Stimulated activated memory B cell treated with anti-CD40 and anti-IgM and Interleukin-4, amounts not matched to agents 10 μg/mL and 1 μg/mL and 100 μg/mL, for 72 hours (primary cell): ENCODE data around the gene E2F6.
A peak's percentile ranks its signal among the peaks of the same experiment; 100 is the strongest.

Experiments
- ATAC-seq: fragments of 150-1000 bp; cut with Tn5 transposase; 2 replicates; pipeline ENCODE4 v1.10.0; 2021
- H3K27ac Mint-ChIP-seq: one replicate; pipeline ENCODE4 v1.8.0; 2022; ENCODE audit warnings: mild to moderate bottlenecking, mixed read lengths
- H3K27me3 Mint-ChIP-seq: one replicate; pipeline ENCODE4 v1.8.0; 2022; ENCODE audit warnings: mixed read lengths
- H3K36me3 Mint-ChIP-seq: one replicate; pipeline ENCODE4 v1.8.0; 2022; ENCODE audit warnings: mixed read lengths
- H3K4me1 Mint-ChIP-seq: one replicate; pipeline ENCODE4 v1.8.0; 2022; ENCODE audit warnings: mixed read lengths
- H3K4me3 Mint-ChIP-seq: one replicate; pipeline ENCODE4 v1.8.0; 2022; ENCODE audit warnings: mild to moderate bottlenecking, moderate library complexity, mixed read lengths
- H3K9me3 Mint-ChIP-seq: one replicate; pipeline ENCODE4 v1.8.0; 2022; ENCODE audit warnings: mixed read lengths

Gene E2F6, protein sequence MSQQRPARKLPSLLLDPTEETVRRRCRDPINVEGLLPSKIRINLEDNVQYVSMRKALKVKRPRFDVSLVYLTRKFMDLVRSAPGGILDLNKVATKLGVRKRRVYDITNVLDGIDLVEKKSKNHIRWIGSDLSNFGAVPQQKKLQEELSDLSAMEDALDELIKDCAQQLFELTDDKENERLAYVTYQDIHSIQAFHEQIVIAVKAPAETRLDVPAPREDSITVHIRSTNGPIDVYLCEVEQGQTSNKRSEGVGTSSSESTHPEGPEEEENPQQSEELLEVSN

DNA sequence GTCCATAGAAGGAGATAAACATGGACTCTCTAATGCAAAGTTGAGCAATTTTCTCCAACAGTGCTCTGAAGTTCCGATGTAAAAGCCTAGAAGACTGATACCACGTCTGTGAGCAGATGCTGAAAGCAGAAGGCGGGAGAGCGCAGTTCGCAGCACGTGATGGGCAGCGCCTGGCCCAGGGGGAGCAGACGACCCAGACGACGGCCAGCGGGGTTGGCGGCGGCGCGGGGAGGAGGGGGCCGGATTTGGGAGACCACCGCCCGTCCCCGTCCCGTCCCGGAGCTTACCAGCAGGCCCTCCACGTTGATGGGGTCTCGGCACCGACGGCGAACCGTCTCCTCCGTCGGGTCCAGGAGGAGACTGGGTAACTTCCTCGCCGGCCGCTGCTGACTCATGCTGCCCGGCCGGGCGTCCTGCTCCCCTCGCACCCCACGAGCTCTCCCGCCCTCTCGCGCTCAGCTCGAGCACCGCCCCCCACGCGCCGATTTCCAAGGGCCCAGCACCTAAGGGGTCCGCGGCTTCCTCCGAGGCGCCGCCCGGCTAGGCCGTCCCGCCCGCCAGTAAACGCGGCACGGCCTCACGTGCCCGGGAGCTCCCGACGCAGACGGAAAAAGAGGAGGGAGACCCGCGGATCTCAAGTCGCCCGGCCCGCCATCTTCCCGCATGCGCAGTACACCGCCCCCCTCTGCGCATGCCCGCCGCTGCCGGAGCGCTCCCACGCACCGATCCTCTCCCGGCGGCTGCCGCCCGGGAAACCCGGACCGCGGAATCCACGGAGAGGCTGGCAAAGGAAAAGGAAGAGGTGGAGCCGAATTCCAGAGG is at the start of gene E2F6:
TSS of gene E2F6 (minus strand) at position 677 of the 822 bp plus-strand sequence. CDS start at position 395, 282 bp downstream.
- peaks cover 35% of the 10 kb centered on the region for H3K4me1 Mint-ChIP-seq
- no peaks in the 10 kb centered on the region for H3K9me3 Mint-ChIP-seq
- H3K4me3 Mint-ChIP-seq = peak within 1 kb of the TSS; percentile 98
- ATAC-seq = peak; percentile 83
- H3K36me3 Mint-ChIP-seq = no peaks in the 10 kb centered on the region
- no peaks in the 10 kb centered on the region for H3K27me3 Mint-ChIP-seq
- H3K27ac Mint-ChIP-seq = peak within 1 kb of the TSS; percentile 91

DNA sequence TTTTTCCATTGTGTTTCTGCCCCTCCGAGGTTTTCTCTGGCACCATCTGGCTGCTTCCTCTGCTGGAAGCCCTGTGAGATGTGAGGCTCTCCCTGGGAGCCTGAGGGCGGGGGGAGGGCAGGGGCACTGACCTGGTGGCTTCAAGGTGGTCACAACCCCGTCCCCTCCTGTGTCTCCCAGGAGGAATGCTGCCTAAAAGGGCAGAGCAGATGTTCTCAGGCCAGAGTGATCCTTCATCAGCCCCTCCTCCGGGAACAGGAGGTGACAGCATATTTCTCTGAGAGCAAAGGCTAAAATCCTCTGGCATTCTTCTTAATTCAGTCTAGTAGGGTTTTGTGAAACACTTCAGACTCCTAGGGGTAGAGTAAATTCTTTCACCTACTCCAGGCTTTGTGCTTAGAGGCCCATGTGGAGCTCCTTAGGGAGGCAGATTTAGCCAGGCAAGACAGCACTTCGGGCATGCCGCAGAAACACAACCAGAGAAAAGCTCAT is 49.6 kb upstream of the E2F6 start:
- Mint-ChIP-seq H3K36me3 (no peaks in the 10 kb centered on the region), H3K27me3 (peaks cover 37% of the 10 kb centered on the region), H3K4me3 (no peak overlapping the region), H3K27ac (no peak overlapping the region), H3K9me3 (peaks cover 6% of the 10 kb centered on the region), H3K4me1 (no peaks in the 10 kb centered on the region)
- ATAC-seq = no peak

DNA sequence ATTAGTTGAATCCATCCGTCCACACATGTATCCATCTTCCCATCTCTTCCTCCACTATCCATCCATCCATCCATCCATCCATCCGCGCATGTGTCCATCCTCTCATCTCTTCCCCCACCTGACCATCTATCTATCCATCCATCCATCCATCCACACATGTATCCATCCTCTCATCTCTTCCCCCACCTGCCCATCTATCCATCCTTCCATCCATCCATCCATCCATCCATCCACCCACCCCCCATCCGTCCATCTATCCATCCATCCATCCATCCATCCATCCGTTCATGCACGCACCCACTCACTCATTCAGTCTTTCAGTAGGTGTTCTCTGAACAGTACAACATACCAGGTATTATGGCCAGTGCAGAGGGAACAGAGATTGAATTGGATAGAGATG is 48.9 kb upstream of the E2F6 start:
- no peaks in the 10 kb centered on the region for H3K36me3 Mint-ChIP-seq
- ATAC-seq = no peak
- peaks cover 37% of the 10 kb centered on the region for H3K27me3 Mint-ChIP-seq
- H3K9me3 Mint-ChIP-seq = peaks cover 3% of the 10 kb centered on the region
- H3K27ac Mint-ChIP-seq = no peak overlapping the region
- no peaks in the 10 kb centered on the region for H3K4me1 Mint-ChIP-seq
- no peak overlapping the region for H3K4me3 Mint-ChIP-seq

DNA sequence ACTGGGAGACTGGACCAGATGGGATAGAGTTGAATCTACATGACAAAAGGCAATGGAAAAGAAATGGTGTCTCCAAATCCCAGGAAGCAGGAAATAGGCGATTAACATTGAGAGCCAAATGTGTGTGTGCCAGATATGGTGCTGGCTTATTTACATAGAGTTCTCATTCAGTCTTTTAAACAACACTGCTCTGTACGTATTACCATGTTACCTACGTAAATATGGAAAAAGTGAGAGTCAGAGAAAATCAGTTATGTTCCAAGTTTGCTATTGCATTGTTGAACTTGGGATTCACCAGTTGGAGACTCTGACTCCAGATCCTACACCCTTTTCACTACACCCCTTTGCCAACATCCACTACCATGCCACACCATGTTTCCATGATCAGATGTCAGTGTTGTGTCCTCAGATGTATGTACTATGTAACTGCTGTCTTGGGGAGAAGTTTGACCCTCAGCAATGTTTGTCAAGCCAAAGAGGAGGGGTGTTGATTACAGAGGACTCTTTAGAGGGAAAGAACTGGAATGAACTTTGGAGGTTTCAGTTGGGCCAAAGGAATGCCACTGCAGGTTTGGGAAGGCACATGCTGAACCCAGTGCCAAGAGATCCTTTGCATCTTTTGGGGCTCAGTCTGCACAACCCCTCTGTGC is 48.2 kb upstream of the E2F6 start:
- H3K27ac Mint-ChIP-seq = no peak overlapping the region
- no peak for ATAC-seq
- peaks cover 3% of the 10 kb centered on the region for H3K9me3 Mint-ChIP-seq
- H3K4me1 Mint-ChIP-seq = no peaks in the 10 kb centered on the region
- H3K4me3 Mint-ChIP-seq = no peak overlapping the region
- H3K36me3 Mint-ChIP-seq = no peaks in the 10 kb centered on the region
- peaks cover 37% of the 10 kb centered on the region for H3K27me3 Mint-ChIP-seq

DNA sequence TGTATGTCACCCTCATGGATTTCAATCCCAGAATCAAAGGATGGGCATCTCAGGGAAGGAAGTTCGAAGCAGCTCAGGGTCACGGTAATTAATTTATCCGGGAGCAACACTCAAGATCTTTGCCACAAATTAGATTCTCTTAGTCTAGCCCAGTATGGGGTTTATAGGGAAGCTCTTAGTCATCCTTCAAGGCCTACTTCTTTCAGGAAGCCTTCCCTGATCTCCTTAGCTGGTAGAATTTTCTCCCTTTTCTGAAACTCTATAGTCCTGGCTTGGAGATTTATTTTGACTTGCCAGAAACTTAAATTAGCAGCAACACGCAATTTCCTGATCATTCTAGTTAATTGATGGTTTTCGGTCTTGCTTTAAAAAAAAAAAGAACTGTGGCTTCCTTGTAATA is 47.4 kb upstream of the E2F6 start:
- H3K9me3 Mint-ChIP-seq = peaks cover 3% of the 10 kb centered on the region

DNA sequence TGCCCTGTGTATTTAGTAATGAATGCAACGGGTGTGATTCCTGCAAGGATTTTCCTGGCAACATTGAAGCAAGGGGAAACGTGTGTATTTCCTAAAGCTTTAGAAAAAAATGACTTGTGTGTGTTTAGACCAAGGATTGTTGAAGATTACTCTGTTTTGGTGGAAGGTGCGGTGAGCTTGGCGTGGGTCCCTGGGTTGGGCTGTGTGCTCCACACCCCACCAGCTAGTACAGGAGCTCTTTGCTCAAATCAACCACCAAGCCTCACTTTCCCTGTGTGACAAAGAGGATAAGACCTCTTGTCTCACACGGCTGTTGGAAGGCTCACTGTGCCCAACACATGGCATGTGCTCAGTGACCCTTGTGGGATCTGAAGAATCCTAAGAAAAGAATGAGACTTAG is 46.5 kb upstream of the E2F6 start:
- H3K27ac Mint-ChIP-seq = no peak overlapping the region
- peaks cover 3% of the 10 kb centered on the region for H3K9me3 Mint-ChIP-seq
- H3K4me3 Mint-ChIP-seq = no peak overlapping the region
- H3K27me3 Mint-ChIP-seq = peaks cover 42% of the 10 kb centered on the region
- H3K36me3 Mint-ChIP-seq = no peaks in the 10 kb centered on the region
- no peaks in the 10 kb centered on the region for H3K4me1 Mint-ChIP-seq
- no peak for ATAC-seq

More for the DNA sequence above, 47.4 kb upstream of the E2F6 start:
- ATAC-seq = no peak
- no peak overlapping the region for H3K27ac Mint-ChIP-seq
- no peak overlapping the region for H3K4me3 Mint-ChIP-seq
- no peaks in the 10 kb centered on the region for H3K36me3 Mint-ChIP-seq
- no peaks in the 10 kb centered on the region for H3K4me1 Mint-ChIP-seq
- peaks cover 39% of the 10 kb centered on the region for H3K27me3 Mint-ChIP-seq

DNA sequence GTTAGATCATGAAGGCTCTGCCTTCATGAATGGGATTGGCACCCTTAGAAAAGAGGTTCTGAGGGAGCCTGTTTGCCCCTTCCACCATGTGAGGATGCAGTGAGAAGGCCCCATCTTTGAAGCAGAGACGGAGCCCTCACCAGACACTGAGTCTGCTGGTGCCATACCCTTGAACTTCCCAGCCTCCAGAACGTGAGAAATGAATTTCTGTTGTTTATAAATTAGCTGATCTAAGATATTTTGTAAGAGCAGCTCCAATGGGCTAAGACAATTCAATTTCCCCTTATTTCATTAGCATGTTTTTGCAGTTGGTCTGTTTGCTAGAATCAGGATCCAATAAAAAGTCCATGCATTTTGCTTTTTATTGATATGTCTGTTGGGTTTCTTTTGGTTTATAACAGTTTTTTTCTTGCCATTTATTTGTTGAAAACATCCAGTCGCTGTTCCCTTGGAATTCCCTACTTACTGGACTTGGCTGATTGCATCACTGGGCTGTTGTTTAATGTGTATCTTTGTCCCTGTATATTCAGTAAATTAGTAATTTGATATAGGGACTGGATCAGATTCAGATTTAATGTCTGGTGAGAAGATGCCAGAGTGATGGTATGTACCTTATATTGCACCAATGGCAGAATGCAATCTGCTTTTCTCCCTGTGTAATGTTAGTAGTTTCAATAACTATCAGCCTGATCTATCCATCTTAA is 43.8 kb upstream of the E2F6 start:
- H3K36me3 Mint-ChIP-seq = no peaks in the 10 kb centered on the region
- H3K9me3 Mint-ChIP-seq = peaks cover 1% of the 10 kb centered on the region
- H3K4me1 Mint-ChIP-seq = no peaks in the 10 kb centered on the region
- no peak overlapping the region for H3K4me3 Mint-ChIP-seq
- no peak for ATAC-seq
- H3K27ac Mint-ChIP-seq = no peak overlapping the region
- peaks cover 46% of the 10 kb centered on the region for H3K27me3 Mint-ChIP-seq

DNA sequence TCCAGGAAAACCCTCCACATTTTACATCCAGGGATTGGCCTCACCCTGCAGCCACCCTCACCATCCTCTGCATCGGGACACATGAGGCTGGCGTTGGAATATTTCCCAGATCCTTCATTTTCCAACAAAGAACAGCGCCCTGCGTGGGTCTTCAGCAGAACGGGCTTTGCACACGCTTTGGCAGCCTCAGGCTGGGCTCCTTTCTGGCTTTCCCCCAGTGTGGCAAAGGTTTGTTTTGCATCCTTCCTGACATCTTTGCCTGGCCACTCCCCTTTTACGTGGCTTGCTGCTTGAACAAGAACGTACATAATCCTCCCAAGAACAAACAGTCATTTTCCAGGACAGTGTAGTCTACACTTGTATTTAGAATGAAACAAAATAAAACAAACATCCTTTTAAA is 42.3 kb upstream of the E2F6 start:
- no peak for ATAC-seq
- H3K4me3 Mint-ChIP-seq = no peak overlapping the region
- peaks cover 45% of the 10 kb centered on the region for H3K27me3 Mint-ChIP-seq
- H3K27ac Mint-ChIP-seq = no peak overlapping the region
- H3K9me3 Mint-ChIP-seq = peaks cover 5% of the 10 kb centered on the region
- no peaks in the 10 kb centered on the region for H3K4me1 Mint-ChIP-seq
- no peaks in the 10 kb centered on the region for H3K36me3 Mint-ChIP-seq

DNA sequence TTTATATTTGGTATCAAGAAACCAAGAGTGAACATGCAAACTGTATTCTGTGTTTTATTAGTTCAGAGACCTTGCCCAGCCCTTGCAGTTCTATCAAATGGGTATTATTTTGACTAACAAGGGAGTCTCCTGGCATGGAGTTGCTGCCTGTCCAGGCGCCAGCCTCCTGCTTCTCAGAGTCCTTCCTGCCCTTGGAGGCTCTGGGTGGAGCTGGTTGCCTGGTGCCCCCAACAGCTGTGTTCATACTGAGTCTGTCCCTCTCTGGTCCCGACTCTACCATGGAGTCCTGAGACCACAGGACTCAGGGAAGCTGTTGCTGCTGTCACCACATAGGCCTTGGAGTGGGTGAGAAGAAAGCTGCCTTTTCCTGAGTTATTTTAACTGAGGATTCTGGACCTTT is 41.6 kb upstream of the E2F6 start:
- H3K27ac Mint-ChIP-seq = no peak overlapping the region
- H3K4me3 Mint-ChIP-seq = no peak overlapping the region
- peaks cover 11% of the 10 kb centered on the region for H3K9me3 Mint-ChIP-seq
- no peaks in the 10 kb centered on the region for H3K36me3 Mint-ChIP-seq
- no peaks in the 10 kb centered on the region for H3K4me1 Mint-ChIP-seq
- peaks cover 45% of the 10 kb centered on the region for H3K27me3 Mint-ChIP-seq
- no peak for ATAC-seq

DNA sequence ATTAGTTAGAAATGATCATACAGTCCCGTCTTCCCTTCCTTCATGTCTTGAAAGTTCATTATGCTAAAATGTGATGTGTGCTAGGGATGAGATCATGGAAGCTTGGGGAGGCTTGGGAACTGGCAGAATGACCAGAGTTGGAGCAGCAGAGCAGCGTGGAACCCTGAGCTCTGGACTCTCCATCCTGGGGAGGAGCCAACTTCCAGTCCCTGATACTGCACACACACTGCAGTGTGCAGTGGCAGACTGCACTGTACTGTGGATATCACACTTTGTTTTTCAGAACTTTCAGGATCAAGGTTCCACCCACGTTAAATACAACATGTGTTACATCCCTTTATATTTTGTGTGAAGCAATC is 40.6 kb upstream of the E2F6 start:
- Mint-ChIP-seq H3K4me3 (no peak overlapping the region), H3K4me1 (no peaks in the 10 kb centered on the region), H3K27me3 (peaks cover 52% of the 10 kb centered on the region), H3K27ac (no peak overlapping the region), H3K9me3 (peaks cover 11% of the 10 kb centered on the region), H3K36me3 (no peaks in the 10 kb centered on the region)
- ATAC-seq = no peak

DNA sequence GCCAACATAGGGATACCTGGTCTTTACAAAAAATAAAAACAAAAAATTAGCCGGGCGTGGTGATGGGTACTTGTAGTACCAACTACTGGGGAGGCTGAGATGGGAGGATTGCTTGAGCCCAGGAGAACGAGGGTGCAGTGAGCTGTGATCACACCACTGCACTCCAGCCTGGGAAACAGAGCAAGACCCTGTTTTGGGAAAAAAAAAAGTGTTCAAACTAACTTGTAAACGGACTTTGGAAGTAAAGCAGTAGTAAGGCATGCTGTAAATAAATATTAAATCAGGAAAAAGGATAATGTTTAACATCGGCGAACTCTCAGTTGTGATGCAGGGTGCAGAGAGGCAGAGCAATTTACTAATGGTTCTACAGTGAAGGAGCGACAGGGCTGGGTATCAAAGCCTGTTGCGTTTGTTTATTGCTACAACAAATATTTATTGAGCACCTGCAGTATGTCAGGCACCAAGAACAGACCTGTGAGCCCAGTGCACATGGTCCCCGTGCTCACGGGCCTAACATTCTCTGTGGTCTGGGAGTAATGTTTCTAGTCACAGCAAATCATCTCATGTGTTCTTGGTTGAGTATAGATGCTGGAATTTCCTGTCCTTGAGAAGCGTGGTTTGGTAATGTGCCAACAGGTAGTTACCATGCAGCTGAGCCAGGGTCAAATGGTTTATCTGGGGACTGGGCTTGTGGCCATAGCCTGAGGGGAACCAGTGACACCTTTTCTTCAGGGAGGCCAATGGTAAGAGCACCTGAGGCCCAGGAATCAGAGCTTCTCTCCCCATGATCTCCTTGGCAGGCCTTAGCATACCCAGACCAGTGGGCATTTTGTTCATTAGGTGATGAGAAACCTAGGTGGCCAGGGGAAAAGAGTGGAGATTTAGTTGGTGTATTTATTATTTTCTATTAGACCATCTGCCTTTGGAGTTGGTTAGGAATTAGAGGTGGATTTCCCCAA is 40.0 kb upstream of the E2F6 start:
- H3K9me3 Mint-ChIP-seq = peaks cover 11% of the 10 kb centered on the region
- ATAC-seq = no peak
- peaks cover under 1% of the 10 kb centered on the region for H3K4me1 Mint-ChIP-seq
- H3K4me3 Mint-ChIP-seq = no peak overlapping the region
- H3K36me3 Mint-ChIP-seq = no peaks in the 10 kb centered on the region
- no peak overlapping the region for H3K27ac Mint-ChIP-seq
- peaks cover 58% of the 10 kb centered on the region for H3K27me3 Mint-ChIP-seq

DNA sequence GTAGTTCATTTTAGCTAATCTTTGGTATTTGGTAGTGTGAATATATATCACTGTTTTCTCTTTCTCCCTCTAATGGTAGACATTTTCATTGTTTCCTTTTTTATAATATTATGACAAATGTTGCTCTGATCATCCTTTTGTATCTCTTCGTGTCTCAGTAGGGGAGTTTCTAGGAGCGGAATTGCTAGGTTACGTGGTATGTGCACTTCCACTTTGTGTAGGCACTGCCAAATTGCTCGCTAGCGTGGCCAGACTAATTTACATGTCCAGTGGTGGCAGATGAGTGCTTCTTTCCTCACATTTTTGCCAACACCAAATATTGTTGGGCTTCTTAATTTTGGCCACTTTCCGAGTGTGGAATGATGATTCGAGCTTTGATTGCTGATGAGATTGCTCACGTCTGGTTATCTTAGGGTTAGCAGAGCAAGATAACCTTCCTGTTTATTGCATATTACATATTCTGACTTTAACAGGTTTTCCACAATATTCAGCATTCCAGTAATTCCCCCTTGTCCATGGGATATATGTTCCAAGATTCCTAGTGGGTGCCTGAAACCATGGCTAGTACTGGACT is 37.5 kb upstream of the E2F6 start:
- Mint-ChIP-seq H3K4me1 (peaks cover 10% of the 10 kb centered on the region), H3K27me3 (peaks cover 71% of the 10 kb centered on the region), H3K4me3 (no peak overlapping the region), H3K36me3 (no peaks in the 10 kb centered on the region), H3K9me3 (peaks cover 11% of the 10 kb centered on the region), H3K27ac (no peak overlapping the region)
- no peak for ATAC-seq

DNA sequence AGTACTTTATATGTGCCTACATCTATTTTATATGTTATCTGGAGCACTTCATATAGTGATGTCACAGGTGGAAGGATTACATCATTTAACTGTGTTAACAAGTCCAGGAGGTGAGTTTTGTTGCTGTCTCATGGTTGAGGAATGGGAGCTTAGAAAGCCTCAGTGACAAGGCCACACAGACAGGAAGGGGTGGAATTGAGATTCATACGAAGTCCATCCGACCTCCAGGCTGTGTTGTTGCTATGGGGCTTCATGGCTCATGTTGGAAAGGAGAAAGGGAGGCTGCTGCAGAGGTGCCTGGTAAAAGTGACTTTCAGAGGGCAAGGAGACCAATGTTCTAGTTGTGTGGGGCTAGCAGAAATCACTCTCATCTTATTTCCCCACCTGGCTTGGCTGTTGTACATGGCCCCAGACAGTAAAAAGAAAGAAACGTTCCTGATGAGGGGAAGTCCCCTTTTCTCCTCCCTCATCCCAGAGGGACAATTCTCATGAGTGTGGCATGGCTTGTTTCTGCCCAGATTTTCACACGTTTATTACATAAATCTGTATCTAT is 36.9 kb upstream of the E2F6 start:
- no peak overlapping the region for H3K27ac Mint-ChIP-seq
- H3K27me3 Mint-ChIP-seq = peaks cover 67% of the 10 kb centered on the region
- no peaks in the 10 kb centered on the region for H3K36me3 Mint-ChIP-seq
- H3K9me3 Mint-ChIP-seq = peaks cover 11% of the 10 kb centered on the region
- ATAC-seq = no peak
- peaks cover 12% of the 10 kb centered on the region for H3K4me1 Mint-ChIP-seq
- H3K4me3 Mint-ChIP-seq = no peak overlapping the region
